GM19438 (cell line): ENCODE data around the gene TSEN54.

Experiments used
- ATAC-seq: cut with Tn5 transposase; IDR thresholded peaks from one replicate; pipeline ENCODE4 v1.9.1; 2021; ENCODE audit warnings: low read depth; ENCODE audit not compliant: unreplicated experiment

Gene TSEN54

DNA sequence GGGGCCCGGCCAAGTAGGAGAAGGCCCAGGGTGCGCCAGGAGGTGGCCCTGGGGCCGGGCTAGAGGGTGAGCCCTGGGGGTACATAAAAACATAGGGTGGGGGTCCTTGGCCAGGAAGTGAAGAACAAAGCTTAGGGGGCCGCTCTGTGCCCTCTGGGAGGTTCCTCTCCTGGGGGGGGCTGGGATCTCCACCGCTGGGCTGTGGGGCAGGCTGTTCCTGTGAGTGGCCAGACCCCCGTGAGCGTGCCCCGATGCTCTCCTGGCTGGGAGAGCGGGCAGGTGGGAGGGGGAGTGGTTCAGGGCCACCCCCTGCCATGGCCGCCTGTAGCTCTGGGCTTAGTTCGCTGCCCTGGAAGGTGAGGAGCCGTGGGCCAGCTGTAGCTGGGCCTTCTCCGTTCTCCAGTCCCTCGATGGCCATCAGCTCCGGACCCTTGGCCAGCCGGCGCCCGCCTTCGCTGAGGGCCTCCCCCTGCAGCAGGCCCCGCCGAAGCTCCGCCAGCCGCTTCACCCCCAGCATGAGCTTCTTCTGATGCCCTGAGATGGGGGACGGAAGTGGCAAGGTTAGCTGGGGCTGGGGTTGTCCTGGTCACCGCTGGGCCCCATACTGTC, 13.5 kb upstream of the TSEN54 start:
- ATAC-seq, result no peak

DNA sequence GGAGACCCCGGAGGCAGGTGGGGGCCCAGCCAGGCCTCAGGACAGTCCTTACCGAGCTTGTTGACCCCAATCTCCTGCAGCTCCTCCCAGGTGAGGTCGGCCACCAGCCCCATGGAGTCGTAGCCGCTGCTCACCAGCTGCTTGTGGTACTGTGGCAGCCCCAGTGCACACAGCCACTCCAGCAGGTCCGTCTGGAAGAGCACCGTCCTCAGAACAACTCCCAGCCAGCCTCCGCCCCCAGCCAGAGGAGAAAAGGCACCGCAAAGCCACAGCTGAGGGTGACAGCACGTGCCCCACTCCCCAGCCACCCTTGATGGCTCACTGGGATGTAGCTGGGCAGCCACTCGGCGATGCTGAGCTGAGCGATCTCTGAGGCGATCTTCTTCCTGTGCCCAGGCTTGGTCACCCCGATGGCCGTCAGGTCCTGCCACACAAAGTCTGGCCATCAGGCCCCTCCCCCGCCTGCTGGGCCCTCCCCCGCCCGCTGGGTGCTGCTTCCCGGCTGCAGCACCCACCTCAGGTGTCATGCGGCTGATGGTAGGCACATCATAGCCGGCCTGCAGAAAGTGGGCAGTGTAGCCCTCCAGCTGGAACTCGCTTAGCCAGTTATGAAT, 12.9 kb upstream of the TSEN54 start:
- no peak for ATAC-seq

DNA sequence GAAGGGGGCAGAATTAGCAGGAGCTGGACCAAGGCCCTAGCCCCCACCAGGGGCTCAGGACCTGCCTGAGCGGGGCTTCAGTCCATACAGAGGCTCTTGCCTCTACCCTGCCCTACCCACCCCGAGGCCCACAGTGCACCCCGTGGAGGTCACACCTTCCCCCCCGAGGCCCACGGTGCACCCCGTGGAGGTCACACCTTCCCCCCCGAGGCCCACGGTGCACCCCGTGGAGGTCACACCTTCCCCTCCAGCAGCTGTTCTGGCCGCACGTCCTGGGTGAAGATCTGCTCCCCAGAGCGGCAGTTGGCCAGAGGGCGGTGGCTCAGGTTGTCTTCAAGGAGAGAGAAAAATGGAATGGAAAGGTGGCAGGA, 12.4 kb upstream of the TSEN54 start:
- ATAC-seq, result no peak

DNA sequence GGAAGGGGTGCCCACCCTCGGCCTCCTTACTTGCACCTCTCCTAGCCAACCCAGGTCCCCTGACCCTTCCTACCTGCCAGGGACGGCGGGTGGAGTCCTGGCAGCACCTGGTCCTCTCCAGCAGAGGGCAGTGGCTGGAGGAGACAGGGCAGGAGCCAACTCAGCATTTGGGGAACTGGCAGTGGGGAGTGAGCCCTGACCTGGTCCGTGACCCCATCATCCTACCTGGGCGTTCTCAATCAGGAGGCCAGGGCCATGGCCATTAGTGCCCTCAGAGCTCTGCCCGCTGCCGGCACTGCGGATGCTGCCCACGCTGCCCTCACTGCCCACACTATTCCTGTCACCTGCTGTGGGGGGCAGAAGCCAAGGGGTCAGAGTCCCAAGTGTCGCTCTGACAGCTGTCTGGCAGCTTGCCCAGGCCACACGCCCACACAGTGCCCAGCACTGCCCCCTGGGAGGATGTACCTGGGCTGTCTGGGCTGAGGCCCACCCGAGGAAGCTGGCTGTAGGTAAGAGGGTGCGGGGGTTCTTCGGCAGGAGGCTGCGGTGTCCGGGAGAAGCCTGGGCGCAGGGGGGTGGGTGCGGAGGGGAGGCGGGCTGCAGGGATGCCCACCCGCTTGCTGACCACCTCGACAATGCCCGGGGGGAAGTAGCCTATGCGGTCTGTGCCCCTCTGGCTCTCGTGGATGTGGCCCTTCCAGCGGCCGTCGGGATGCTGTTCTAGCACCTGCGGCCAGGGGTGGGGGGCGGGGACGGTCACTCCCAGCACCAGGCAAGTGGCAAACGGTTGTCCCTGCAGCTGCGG, 11.8 kb upstream of the TSEN54 start:
- no peak for ATAC-seq

DNA sequence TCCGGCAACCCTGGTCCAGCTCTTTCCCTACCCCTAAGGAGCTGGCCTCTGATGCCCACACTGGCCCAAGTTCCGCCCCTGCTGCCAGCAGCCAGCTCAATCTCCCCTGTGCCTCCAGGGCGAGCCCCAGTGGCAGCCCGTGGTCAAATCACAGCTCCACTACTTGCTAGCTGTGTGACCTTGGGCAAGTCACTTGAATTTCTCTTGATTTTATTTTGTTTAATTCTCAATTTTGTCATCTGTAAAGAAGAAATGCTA, 11.2 kb upstream of the TSEN54 start:
- no peak for ATAC-seq

DNA sequence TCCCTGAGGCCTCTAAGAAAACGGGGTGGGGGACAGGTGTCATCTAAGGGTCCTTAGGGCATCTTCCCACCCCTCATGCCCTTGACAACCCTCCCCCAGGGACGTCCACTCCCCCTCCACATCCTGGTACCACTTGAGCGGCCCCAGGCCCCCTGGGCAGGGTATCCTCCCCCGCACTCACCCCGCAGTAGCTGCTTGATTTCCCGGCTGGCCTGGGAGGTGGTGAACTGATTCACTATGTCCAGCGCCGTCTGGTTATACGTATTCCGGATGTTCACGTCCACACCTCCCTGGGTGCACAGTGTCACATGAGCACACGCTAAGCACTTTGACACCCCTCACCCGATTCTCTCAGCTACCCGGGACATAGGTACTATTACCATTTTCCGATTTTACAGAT, 10.7 kb upstream of the TSEN54 start:
- no peak for ATAC-seq

DNA sequence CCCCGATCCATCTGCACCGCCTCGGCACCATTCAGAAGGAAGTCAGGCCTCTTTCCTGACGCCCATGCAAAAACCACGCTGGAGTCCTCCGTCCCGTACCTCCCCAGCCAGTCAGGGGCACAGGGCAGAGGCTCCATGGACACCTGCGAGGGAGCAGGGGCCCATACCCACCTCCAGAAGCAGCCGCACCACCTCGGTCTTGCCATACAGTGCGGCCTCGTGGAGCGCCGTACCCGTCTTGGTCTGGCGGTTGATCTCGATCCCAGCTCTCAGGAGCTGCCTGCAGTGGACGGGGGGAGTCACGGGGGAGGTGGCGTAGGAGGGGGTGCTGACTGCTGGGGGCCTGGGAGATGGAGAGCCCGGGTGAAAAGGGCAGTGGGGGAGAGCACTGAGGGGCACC, 10.2 kb upstream of the TSEN54 start:
- ATAC-seq, result no peak

DNA sequence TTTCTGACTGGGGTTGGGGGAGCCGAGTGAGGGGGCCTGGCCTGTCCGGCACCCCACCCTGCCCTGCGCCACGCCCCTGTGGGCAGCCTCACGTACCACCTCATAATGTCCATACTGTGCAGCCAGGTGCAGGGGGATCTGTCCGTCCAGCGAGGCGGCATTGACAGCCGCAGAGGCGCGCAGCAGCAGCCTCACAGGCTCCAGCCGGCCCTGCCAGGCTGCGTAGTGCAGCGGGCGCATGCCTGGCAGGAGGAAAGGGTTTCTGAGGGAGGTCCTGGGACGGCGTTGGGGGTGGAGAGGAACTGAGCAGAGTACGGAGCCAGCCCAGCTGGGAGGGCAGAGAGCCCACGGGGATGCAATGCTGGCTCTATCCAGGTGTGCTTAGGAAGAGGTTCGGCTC, 9.4 kb upstream of the TSEN54 start:
- no peak for ATAC-seq

DNA sequence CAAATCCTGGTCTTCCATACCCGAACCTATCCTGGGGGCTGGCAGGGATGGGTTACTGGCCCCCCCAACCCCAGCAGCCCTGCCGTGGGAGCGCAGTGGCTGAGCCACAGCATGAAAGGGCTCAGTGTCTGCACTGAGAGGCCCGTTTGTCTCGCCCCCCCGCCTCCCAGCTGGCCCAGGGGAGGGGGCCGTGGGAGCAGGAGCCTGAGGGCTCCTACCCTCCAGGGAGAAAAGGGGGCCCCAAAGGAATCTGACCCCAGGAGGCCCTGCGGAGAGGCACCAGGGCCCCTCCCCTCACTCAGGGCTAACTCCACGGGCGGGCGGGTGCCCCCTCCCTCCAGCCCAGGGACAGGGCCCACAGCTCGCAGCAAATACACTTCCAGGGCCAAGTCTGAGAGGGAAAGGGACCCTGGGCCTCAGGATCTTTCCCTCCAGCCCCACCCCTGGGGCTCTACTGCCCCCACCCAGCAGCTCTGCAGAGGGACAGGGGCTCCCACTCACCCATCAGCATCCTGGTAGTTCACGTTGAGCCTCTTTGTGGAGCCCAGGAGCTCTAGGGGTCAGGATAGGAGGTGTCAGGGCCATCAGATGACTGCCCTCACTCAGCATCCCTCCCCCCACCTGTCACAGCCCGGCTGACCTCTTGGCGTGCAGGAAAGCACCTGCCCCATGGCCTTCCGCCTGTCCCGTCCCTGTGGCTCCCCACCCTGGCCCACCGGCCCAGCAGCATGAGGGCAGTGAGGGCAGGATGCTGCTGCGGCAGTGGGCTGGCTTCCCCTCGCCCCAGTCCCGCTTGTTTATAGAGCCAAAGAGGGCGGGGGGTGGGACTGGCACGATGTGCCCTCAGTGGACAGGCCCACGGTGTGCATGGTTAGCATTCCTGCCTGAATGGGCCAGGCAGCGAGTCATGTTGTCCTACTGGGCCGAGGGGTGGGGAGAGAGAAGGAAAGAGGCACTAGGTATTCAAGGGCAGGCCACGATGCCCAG, 8.3 kb upstream of the TSEN54 start:
- ATAC-seq, result no peak

DNA sequence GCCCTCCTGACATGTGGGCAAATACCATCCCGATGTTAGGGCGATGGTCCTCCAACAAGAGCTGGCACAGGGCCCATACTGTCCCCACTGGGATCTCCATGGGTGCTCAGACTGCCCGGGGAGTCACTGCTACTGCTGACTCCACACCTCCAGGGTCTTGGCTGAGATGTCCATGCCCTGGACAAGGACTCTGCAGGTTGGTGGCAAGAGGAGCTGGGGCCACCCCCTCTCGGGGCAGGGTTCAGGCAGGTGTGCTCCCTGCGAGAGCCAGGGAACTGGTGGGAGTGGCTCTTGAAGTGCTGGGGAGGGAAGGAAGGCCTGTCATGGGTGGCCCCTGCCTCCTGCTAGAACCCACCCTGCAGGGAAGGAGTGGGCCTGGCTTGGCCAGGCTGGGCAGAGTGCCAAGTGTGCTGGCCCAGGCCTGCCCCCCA, 7.4 kb upstream of the TSEN54 start:
- no peak for ATAC-seq

DNA sequence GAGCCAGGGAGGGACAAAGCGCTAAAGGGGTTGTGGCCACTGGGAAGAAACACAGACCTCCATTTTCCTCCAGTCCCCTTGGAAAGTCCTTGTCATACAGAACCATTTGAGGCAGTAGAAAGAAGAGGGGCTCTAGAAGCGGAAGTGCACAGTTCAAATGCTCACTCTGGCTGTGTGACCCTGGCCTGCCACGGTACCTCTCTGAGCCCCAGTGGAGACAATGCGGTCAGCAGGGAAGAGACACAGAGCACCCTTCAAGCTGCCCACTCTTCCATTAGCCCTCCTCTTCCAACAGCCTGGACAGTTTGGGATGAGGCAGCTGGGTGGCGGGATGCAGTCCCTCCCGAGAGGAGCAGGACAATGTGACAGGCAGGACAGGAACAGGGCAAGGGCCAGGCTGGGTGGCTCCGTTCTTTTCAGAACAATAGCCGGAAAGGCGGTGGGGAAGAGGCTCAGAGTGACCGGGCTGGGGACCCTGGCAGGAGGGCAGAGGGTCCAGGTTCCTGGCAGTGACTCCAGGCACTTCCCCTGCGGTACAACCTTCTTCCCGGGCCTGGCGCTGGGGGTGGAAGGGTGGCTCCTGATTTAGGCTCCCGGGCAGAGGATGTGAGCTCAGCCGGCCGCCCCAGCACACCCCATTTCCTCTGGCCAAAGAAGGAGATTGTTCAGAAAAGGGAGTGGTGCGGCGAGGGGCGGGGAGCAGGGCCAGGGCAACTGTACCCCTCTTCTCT, 6.6 kb upstream of the TSEN54 start:
- no peak for ATAC-seq

DNA sequence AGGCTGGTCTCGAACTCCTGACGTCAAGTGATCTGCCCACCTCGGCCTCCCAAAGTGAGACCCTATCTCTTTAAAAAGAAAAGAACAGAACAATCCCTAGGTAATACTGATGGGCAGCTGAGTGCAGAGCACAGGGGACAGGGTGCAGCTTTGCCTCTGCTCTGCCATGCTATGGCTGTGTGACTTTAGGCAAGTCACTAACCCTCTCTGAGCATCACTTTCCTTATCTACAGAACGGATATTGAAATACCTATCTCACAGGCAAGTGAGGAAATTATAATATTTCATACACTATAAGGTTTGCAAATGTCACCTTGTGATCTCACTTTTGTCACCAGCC, 5.1 kb upstream of the TSEN54 start:
- no peak for ATAC-seq

DNA sequence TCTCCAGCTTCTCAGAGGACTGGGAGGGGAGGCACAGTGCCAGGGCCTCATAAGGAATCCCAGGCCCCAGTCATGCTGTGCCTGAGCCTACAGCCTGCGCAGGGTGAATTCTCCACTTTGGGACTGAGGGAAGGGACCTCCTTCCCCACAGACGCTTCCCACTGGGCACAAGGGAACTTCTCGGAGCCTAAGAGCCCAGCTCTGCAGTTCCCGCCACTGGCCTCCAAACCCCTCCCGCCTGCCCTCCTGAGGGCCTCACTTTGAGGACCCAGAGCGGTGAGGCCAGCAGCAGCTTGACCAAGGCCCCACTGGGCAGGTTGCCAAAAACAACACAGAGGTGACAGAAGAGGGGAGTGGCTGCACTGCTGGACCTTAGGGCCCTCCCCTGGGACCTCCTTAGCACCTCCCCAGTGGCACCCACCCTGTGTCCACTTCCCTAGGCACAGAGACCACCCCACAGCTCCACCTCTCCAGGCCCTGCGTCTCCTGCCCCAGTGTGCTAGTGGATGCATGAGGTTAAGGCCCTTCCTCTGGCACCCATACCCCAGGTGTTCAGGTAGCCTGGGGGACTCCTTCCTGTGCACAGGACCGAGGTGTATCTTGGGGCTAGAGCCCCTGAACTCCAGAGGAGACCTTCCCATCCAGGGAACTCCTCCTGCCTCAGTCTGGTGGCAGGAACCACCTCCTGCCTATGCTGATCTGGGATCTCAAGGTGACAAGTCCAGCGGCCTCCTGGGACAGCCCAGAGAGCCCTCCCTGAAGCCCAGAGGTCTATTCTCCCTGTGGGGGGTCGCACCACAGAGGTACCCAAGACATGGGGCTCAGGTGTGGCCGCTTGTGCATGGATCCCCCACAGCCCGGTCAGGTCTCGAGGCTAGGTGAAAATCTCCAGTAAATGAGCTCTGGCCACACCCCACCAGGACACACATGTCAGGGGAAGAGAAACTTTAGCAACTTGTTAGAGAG, 4.4 kb upstream of the TSEN54 start:
- no peak for ATAC-seq

DNA sequence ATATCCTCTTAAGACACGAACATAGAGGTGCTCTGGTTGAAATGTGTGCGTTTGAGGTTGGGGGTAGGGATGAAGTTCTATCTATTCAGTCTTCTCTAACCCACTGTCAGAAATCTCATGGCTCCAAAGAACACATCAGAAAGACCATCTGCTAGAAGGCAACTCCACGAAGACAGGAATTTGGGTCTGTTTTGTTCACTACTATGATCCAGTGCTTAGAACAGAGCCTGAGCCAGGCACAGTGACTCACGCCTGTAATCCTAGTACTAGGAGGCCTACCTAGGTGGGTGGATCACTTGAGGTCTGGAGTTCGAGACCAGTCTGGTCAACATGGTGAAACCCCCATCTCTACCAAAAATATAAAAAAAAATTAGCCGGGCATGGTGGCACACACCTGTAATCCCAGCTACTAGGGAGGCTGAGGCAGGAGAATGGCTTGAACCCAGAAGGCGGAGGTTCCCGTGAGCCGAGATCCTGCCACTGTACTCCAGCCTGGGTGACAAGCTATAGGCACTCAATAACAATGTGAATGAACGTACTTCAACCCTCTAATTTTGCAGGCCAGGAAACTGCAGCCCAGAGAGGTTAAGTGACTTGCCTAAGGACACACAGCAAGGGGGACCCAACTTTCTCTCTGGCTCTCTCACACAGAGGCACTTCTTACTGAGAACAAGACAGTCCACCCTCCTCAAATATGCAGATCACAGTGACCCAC, 3.2 kb upstream of the TSEN54 start:
- ATAC-seq, result no peak

DNA sequence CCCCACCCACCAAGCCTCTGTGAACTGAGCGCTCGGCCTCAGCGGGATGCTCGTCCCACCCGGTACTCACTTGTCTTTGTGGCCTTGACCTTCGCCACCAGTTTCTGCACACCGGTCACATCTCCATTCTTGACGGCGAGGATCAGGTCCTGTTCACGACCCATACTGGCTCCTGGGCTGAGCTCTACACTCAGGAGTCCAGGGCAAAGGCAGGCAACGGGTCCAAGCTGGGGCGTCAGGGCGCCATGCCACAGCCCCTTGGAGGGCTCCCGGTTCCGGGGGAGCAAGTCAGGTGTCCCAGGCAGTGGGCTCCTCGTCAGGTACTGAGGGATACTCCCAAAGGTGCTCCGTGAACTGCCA, 2.7 kb upstream of the TSEN54 start:
- no peak for ATAC-seq

DNA sequence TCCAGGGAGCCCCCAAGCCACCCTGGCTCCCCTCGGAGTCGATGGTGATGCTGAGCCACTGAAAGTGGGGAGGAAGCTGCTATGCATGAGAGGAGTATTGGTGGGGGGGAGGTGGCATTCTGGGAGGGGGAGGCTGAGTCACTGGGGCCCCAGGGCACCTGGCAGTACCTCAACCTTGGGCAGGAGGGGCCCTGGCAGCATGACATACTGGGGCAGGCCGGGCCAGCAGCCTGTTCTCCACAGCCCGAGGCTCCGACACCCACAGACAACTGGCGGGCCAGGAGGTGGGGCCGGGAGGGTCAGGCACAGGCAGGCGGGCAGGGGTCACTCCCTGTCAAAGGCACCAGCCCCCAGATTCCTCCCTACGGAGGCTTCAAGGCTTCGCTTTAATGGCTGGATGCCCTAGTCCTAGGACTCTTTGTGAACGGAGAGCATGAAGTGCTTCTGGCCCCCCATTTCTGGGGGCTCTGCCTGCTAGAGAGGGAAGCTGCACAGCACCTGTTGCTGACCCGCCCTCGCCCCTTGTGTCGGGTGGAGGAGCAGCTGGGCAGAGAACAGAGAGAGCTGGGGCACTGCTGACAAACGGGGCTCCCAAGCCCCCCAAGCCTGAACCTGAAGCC, 1.9 kb upstream of the TSEN54 start:
- no peak for ATAC-seq

DNA sequence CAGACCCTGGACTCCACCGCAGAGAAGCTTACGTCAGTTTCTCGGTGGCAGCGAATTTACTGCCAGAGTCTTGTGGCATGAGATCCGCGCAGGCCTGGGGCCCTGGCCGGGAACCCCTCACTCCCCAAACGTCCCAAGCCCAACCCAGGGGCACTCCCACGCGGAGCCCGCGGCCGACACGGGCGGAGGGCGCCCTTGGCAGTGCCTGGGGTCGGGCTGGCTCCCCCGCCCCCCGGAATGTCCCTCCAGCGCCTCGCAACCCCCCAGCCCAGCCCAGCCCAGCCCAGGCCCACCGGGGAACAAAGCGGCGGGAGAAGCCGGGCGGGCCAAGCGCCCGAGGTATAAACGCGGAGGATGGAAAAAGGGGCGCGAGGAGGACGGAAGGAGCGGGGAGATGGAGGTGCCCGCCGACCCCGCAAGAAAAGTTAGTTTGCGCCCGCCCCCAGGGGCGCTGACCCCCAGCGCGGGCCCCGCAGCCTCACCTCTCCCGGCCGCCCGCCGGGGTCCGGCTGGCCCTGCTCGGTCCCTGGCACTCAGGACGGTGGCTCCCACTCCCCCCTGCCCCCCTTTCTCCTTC, 1.3 kb upstream of the TSEN54 start:
- ATAC-seq, result no peak
